HepG2 (cell line): Measurements from ENCODE around the gene AFAP1. TPM values are rescaled to one million over a fixed set of nuclear protein-coding genes. Genes with fewer than 3 reads are reported as not detected.

ENCODE experiments used
- ATAC-seq: fragments of 200-7000 bp; cut with Tn5 transposase; 3 replicates; pipeline ENCODE4 v1.9.1; 2020; ENCODE audit warnings: mild to moderate bottlenecking, moderate library complexity
- BruUV-seq: library from RNA; stranded (reverse); fragments of 400-500 nt; replicated peaks from 2 replicates; lab custom pipeline; 2021; lab: Mats Ljungman, UMichigan
- CTCF ChIA-PET: fragments of 300-600 bp; formaldehyde crosslinking; extraction: SDS; loops from one replicate; lab custom pipeline; 2021; ENCODE audit warnings: low total read pairs, inconsistent platforms, low intra/inter-chr PET ratio; lab: Yijun Ruan, JAX
- POLR2A ChIA-PET: fragments of 350-600 bp; sonication (Branson Sonifier 250); formaldehyde crosslinking; loops from one replicate; lab custom pipeline; 2020; ENCODE audit warnings: antibody characterized with exemption, inconsistent platforms; lab: Yijun Ruan, JAX
- DNase-seq: peaks from one replicate; pipeline ENCODE4 v3.0.0-alpha.2; 2015; ENCODE audit warnings: low spot score
- FAIRE-seq: peaks from 3 replicates; lab custom pipeline; 2011; peaks lifted over from hg19 to GRCh38; lab: Jason Lieb, UNC
- H2AFZ ChIP-seq: one replicate; pipeline ENCODE4 v1.6.1; 2011; ENCODE audit warnings: low read length, inconsistent platforms
- H3K27ac ChIP-seq: fragments of 300-600 bp; 3 replicates; pipeline ENCODE4 v1.8.0; 2011; ENCODE audit warnings: mixed run types, mild to moderate bottlenecking, mixed read lengths, low read length, inconsistent platforms; ENCODE audit not compliant: insufficient read depth; ENCODE audit errors: extremely low read length
- H3K27me3 ChIP-seq, 2 experiments: fragments of 200-600 bp in 1 of 2; 2 replicates in 1 of 2; 3 replicates in 1 of 2; pipeline versions ENCODE4 v1.6.0 to v1.8.0; 2011; ENCODE audit warnings: low read length in 2 of 2, mild to moderate bottlenecking in 2 of 2, moderate library complexity in 2 of 2, inconsistent platforms in 1 of 2; ENCODE audit not compliant: insufficient read depth in 2 of 2, control insufficient read depth in 1 of 2
- H3K36me3 ChIP-seq, 2 experiments: fragments of 200-600 bp in 1 of 2; replicated peaks in 1 of 2; 2 replicates in 1 of 2; 3 replicates in 1 of 2; pipeline versions ENCODE4 v1.5.1 to v1.8.0; 2011; ENCODE audit warnings: low read length in 2 of 2, inconsistent platforms in 1 of 2; ENCODE audit not compliant: insufficient read depth in 2 of 2, control insufficient read depth in 1 of 2
- H3K4me1 ChIP-seq: 2 replicates; pipeline ENCODE4 v1.5.1; 2012; ENCODE audit warnings: low read length, inconsistent platforms; ENCODE audit not compliant: insufficient read depth
- H3K4me2 ChIP-seq: 2 replicates; pipeline ENCODE4 v1.6.0; 2011; ENCODE audit warnings: low read depth, low read length, inconsistent platforms
- H3K4me3 ChIP-seq, 3 experiments: fragments of 200-600 bp in 1 of 3; sonication (generic), shearing (Covaris generic) in 1 of 3; replicated peaks in 1 of 3; 2 replicates each; pipeline ENCODE4 v1.5.1; 2011 to 2016; ENCODE audit warnings: low read length in 3 of 3, inconsistent platforms in 2 of 3, low read depth in 2 of 3, mild to moderate bottlenecking in 2 of 3, control low read depth in 1 of 3, mixed read lengths in 1 of 3; ENCODE audit not compliant: insufficient read depth in 1 of 3
- H3K79me2 ChIP-seq: one replicate; pipeline ENCODE4 v1.6.1; 2011; ENCODE audit warnings: low read length, inconsistent platforms; ENCODE audit not compliant: insufficient read depth
- H3K9ac ChIP-seq: 2 replicates; pipeline ENCODE4 v1.6.0; 2011; ENCODE audit warnings: mild to moderate bottlenecking, low read depth, low read length, inconsistent platforms; ENCODE audit not compliant: insufficient read depth
- H3K9me3 ChIP-seq: 2 replicates; pipeline ENCODE4 v1.5.1; 2012; ENCODE audit warnings: mild to moderate bottlenecking, low read length
- H4K20me1 ChIP-seq: 2 replicates; pipeline ENCODE4 v1.6.0; 2011; ENCODE audit warnings: inconsistent platforms, mild to moderate bottlenecking, low read length, moderate library complexity; ENCODE audit not compliant: insufficient read depth
- CBFB ChIP-seq: sonication (generic); formaldehyde crosslinking; IDR thresholded peaks from 2 replicates; pipeline ENCODE4 v1.4.0; 2020; ENCODE audit warnings: missing genetic modification reagents
- FOXA3 ChIP-seq: IDR thresholded peaks from 2 replicates; pipeline ENCODE4 v1.6.1; 2016; ENCODE audit warnings: missing genetic modification reagents, missing compliant biosample characterization
- HHEX ChIP-seq: IDR thresholded peaks from 2 replicates; pipeline ENCODE4 v1.6.1; 2016; ENCODE audit warnings: control low read depth
- MAFF ChIP-seq: IDR thresholded peaks from 2 replicates; pipeline ENCODE4 v1.6.1; 2011; ENCODE audit warnings: low read depth, low read length, improper control_type of control experiment
- MTF2 ChIP-seq: sonication (generic); formaldehyde crosslinking; IDR thresholded peaks from 2 replicates; pipeline ENCODE4 v1.5.0; 2020; ENCODE audit warnings: missing genetic modification reagents, borderline replicate concordance
- NCOA1 ChIP-seq: sonication (generic); formaldehyde crosslinking; IDR thresholded peaks from 2 replicates; pipeline ENCODE4 v1.9.0; 2021; ENCODE audit warnings: missing genetic modification reagents
- POGZ ChIP-seq: sonication (generic); formaldehyde crosslinking; IDR thresholded peaks from 2 replicates; pipeline ENCODE4 v1.4.0; 2020; ENCODE audit warnings: mild to moderate bottlenecking, missing genetic modification reagents
- ZFP36L1 ChIP-seq: sonication (generic); formaldehyde crosslinking; IDR thresholded peaks from 2 replicates; pipeline ENCODE4 v1.8.0; 2022; ENCODE audit warnings: mild to moderate bottlenecking, missing genetic modification reagents, moderate library complexity
- ZNF232 ChIP-seq: sonication (generic); formaldehyde crosslinking; IDR thresholded peaks from 2 replicates; pipeline ENCODE4 v1.4.0; 2020; ENCODE audit warnings: missing genetic modification reagents, borderline replicate concordance
- ZNF496 ChIP-seq: sonication (generic); formaldehyde crosslinking; IDR thresholded peaks from 2 replicates; pipeline ENCODE4 v1.8.1; 2023; ENCODE audit warnings: mild to moderate bottlenecking, moderate library complexity, missing genetic modification reagents; ENCODE audit not compliant: insufficient replicate concordance
- ZNF543 ChIP-seq: sonication (generic); formaldehyde crosslinking; IDR thresholded peaks from 2 replicates; pipeline ENCODE4 v1.4.0; 2020; ENCODE audit warnings: mild to moderate bottlenecking, missing genetic modification reagents
- ZNF564 ChIP-seq: sonication (generic); formaldehyde crosslinking; IDR thresholded peaks from 2 replicates; pipeline ENCODE4 v1.8.1; 2023; ENCODE audit warnings: mild to moderate bottlenecking, missing genetic modification reagents
- ZNF749 ChIP-seq: sonication (generic); formaldehyde crosslinking; IDR thresholded peaks from 2 replicates; pipeline ENCODE4 v1.8.0; 2022; ENCODE audit warnings: mild to moderate bottlenecking, missing genetic modification reagents, moderate library complexity, borderline replicate concordance
- WGBS: methylation state at CpG from one replicate; pipeline ENCODE4 v1.1.6; 2017; ENCODE audit warnings: low lambda C conversion rate; 5-methylcytosine and 5-hydroxymethylcytosine counted together
- in situ Hi-C: cut with HindIII; loops from 2 replicates; pipeline ENCODE4 v1.10.0; 2017; ENCODE audit warnings: low pct_unique_long_range_greater_than_20kb; ENCODE audit not compliant: extremely low pct_ligation_motif_present
- intact Hi-C: fragments of 100-400 bp; cut with micrococcal nuclease; formaldehyde crosslinking; loops from one replicate; pipeline ENCODE4 v1.10.0; 2022; ENCODE audit not compliant: unreplicated experiment
- polyA plus RNA-seq, 8 experiments: library from polyadenylated mRNA; depleted of rRNA in 3 of 8; stranded (reverse) in 7 of 8; unstranded in 1 of 8; fragments of >200 nt; fragmentation: Illumina TruSeq in 4 of 8; extraction: Trizol in 4 of 8; gene quantifications; 2 replicates each; pipeline versions ENCODE4 v1.2.1 to v1.2.3, GENCODE V29; 2011 to 2016; ENCODE audit warnings: low read depth in 4 of 8, missing spikeins in 1 of 8, mixed read lengths in 1 of 8; ENCODE audit not compliant: insufficient read depth in 1 of 8
- total RNA-seq, 5 experiments: library from RNA; depleted of rRNA; stranded (reverse); fragments of >200 nt; fragmentation: Illumina TruSeq; extraction: Trizol; gene quantifications; 2 replicates each; pipeline ENCODE4 v1.2.3, GENCODE V29; 2016; ENCODE audit warnings: low read depth in 1 of 5
- TF ChIP-seq, protein P1 (sequence below): sonication (generic); formaldehyde crosslinking; IDR thresholded peaks from 2 replicates; pipeline ENCODE4 v1.4.0; 2020; ENCODE audit warnings: missing genetic modification reagents
- TF ChIP-seq, protein P2 (sequence below): IDR thresholded peaks from 2 replicates; pipeline ENCODE4 v1.6.1; 2012; ENCODE audit warnings: inconsistent platforms
- TF ChIP-seq, protein P3 (sequence below): sonication (generic); formaldehyde crosslinking; IDR thresholded peaks from 2 replicates; pipeline ENCODE4 v1.5.1; 2020; ENCODE audit warnings: mild to moderate bottlenecking, missing genetic modification reagents, borderline replicate concordance

AFAP1 gene
- total and polyA plus RNA-seq, 2 of the 13 experiments (the other 11 are each of a cell fraction or from before 2014, with no cell fraction given): 2.5 TPM

DNA sequence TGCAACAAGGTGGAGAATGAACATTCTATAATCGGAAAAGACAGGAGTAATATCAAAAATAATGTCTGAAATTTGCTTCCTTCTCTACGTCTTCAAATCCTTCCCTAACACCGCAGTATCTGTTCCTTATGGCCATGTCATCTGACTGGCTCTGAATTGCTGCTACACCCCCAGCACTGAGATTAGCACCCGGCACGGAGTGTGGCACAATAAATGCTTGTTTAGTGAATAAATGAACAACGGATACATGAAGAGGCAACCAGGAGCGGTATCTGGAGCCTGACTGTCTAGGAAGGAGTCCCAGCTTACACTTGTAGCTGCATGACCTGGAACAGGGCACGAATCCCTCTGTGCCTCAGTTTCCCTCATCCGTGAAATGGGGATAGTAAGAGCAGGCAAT, 164.3 kb downstream of the AFAP1 start (continued):
- TF ChIP-seq FOXA3 (CRISPR knock-in tag) (no peak), ZNF749 (CRISPR knock-in tag) (no peak), ZNF543 (no peak), MTF2 (CRISPR knock-in tag) (no peak)
- TF ChIP-seq, protein P1, sequence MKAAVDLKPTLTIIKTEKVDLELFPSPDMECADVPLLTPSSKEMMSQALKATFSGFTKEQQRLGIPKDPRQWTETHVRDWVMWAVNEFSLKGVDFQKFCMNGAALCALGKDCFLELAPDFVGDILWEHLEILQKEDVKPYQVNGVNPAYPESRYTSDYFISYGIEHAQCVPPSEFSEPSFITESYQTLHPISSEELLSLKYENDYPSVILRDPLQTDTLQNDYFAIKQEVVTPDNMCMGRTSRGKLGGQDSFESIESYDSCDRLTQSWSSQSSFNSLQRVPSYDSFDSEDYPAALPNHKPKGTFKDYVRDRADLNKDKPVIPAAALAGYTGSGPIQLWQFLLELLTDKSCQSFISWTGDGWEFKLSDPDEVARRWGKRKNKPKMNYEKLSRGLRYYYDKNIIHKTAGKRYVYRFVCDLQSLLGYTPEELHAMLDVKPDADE (CRISPR knock-in tag): no peak
- TF ChIP-seq, all 625 proteins: peak for 0

DNA sequence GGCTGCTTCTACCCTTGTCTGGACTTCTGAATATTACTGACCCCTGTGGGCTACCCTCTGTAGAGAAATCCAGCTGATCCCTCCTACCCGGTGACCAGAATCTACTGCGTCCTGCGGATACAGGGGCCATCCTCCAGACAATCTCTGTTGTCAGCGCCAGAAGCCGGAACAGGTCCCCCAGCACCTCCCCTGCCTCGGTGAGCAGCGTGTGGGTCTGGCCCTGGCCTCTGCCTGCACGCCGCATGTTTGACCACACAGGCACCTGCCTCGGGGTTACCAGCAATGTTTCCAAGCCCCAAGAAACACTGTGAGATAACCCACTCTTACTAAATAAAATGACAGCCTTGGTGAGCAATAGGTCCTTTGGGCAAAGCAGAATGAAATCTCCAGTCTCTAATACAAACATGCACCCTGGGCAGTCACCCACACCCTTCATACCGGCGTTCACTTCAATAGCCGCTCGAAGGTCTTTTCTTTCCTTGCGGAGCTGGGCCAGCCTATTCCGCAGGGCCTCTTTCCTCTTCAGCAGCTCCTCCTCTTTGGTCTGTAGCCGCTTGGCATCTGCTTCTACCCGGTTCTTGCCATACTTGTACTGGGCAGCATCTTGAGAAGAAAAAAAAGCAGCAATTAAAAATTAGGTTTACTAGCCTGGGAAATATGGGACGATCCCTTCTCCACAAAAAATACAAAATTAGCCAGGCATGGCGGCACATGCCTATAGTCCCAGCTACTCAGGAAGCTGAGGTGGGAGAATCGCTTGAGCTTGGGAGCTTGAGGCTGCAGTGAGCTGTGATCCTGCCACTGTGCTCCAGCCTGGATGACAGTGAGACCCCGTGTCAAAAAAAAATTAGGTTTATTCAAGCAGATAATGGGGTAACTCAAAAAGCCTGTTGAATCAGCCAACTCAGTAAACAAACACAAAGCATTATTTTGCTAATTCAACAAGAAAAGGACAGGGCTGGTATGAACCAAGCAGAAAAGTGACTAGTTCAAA, 165.1 kb downstream of the AFAP1 start:
- intact Hi-C loops: loop anchor here (5.0 kb wide), 1 partner anchor 213 kb away; no protein-coding TSS in a partner anchor
- no peak overlapping the region for H3K4me3 ChIP-seq
- in situ Hi-C loops: no loop called here
- POLR2A ChIA-PET: no interaction called here
- no peak overlapping the region for H3K4me2 ChIP-seq
- no peak for FAIRE-seq
- DNase-seq: no peak
- no peak overlapping the region for H3K9ac ChIP-seq
- no peak overlapping the region for H3K27ac ChIP-seq
- H2AFZ ChIP-seq: no peak overlapping the region
- H3K9me3 ChIP-seq: no peaks in the 10 kb centered on the region
- ATAC-seq: no peak
- H3K36me3 ChIP-seq: peaks cover 6 to 28% of the 10 kb centered on the region in 2 experiments; a peak in 4 of 5 replicates
- no peaks in the 10 kb centered on the region for H3K79me2 ChIP-seq
- 88% methylated on average over 20 of the region's 22 CpGs for WGBS
- no TSS peak for BruUV-seq
- no peaks in the 10 kb centered on the region for H4K20me1 ChIP-seq
- H3K4me1 ChIP-seq: peaks cover 75% of the 10 kb centered on the region
- CTCF ChIA-PET: no interaction called here
- H3K27me3 ChIP-seq: no peaks in the 10 kb centered on the region
- TF ChIP-seq POGZ (CRISPR knock-in tag): no peak
- no peak for TF ChIP-seq ZNF496 (CRISPR knock-in tag)
- no peak for TF ChIP-seq ZNF232 (CRISPR knock-in tag)
- no peak for TF ChIP-seq NCOA1
- TF ChIP-seq, protein P2, sequence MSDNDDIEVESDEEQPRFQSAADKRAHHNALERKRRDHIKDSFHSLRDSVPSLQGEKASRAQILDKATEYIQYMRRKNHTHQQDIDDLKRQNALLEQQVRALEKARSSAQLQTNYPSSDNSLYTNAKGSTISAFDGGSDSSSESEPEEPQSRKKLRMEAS: no peak
- TF ChIP-seq, protein P3, sequence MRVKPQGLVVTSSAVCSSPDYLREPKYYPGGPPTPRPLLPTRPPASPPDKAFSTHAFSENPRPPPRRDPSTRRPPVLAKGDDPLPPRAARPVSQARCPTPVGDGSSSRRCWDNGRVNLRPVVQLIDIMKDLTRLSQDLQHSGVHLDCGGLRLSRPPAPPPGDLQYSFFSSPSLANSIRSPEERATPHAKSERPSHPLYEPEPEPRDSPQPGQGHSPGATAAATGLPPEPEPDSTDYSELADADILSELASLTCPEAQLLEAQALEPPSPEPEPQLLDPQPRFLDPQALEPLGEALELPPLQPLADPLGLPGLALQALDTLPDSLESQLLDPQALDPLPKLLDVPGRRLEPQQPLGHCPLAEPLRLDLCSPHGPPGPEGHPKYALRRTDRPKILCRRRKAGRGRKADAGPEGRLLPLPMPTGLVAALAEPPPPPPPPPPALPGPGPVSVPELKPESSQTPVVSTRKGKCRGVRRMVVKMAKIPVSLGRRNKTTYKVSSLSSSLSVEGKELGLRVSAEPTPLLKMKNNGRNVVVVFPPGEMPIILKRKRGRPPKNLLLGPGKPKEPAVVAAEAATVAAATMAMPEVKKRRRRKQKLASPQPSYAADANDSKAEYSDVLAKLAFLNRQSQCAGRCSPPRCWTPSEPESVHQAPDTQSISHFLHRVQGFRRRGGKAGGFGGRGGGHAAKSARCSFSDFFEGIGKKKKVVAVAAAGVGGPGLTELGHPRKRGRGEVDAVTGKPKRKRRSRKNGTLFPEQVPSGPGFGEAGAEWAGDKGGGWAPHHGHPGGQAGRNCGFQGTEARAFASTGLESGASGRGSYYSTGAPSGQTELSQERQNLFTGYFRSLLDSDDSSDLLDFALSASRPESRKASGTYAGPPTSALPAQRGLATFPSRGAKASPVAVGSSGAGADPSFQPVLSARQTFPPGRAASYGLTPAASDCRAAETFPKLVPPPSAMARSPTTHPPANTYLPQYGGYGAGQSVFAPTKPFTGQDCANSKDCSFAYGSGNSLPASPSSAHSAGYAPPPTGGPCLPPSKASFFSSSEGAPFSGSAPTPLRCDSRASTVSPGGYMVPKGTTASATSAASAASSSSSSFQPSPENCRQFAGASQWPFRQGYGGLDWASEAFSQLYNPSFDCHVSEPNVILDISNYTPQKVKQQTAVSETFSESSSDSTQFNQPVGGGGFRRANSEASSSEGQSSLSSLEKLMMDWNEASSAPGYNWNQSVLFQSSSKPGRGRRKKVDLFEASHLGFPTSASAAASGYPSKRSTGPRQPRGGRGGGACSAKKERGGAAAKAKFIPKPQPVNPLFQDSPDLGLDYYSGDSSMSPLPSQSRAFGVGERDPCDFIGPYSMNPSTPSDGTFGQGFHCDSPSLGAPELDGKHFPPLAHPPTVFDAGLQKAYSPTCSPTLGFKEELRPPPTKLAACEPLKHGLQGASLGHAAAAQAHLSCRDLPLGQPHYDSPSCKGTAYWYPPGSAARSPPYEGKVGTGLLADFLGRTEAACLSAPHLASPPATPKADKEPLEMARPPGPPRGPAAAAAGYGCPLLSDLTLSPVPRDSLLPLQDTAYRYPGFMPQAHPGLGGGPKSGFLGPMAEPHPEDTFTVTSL: no peak
- no peak for TF ChIP-seq CBFB (CRISPR knock-in tag)
- no peak for TF ChIP-seq ZFP36L1 (CRISPR knock-in tag)
- TF ChIP-seq MAFF: no peak
- no peak for TF ChIP-seq ZNF564 (CRISPR knock-in tag)
- no peak for TF ChIP-seq HHEX (CRISPR knock-in tag)
